H1 (cell line): ENCODE measurements around the gene ST14. TPM values are rescaled to one million over a fixed set of nuclear protein-coding genes. Genes with fewer than 3 reads are reported as not detected.

Source experiments
- CTCF ChIA-PET: fragments of 300-600 bp; sonication (Branson Sonifier 250); formaldehyde crosslinking; loops from one replicate; lab custom pipeline; 2021; ENCODE audit not compliant: partially characterized antibody; lab: Charles Lee
- POLR2A ChIA-PET: fragments of 300-600 bp; sonication (Branson Sonifier 250); formaldehyde crosslinking; loops from one replicate; lab custom pipeline; 2021; ENCODE audit warnings: inconsistent platforms; ENCODE audit not compliant: partially characterized antibody; lab: Charles Lee
- DNase-seq, 2 experiments: peaks; one replicate each; pipeline versions ENCODE4 v3.0.0 to v3.0.0-alpha.2; 2010 to 2022; ENCODE audit warnings: low spot score in 2 of 2, low read depth in 1 of 2, mixed read lengths in 1 of 2
- FAIRE-seq: peaks from 2 replicates; lab custom pipeline; 2011; peaks lifted over from hg19 to GRCh38; lab: Jason Lieb, UNC
- H2AFZ ChIP-seq: 2 replicates; pipeline ENCODE4 v1.8.1; 2012; ENCODE audit warnings: low read length, inconsistent platforms
- H2AK5ac ChIP-seq: 2 replicates; pipeline ENCODE4 v1.6.1; 2013; ENCODE audit warnings: low read depth, low read length
- H2BK120ac ChIP-seq: replicated peaks from 2 replicates; pipeline ENCODE3; 2013; ENCODE audit warnings: low read depth, low read length, inconsistent platforms
- H2BK12ac ChIP-seq: 2 replicates; pipeline ENCODE4 v1.6.1; 2013; ENCODE audit warnings: low read depth, low read length
- H2BK15ac ChIP-seq: 2 replicates; pipeline ENCODE4 v1.6.1; 2013; ENCODE audit warnings: low read length
- H2BK20ac ChIP-seq: 2 replicates; pipeline ENCODE4 v1.6.1; 2013; ENCODE audit warnings: low read length
- H2BK5ac ChIP-seq: 2 replicates; pipeline ENCODE4 v1.6.1; 2013; ENCODE audit warnings: low read depth, low read length
- H3K14ac ChIP-seq: 2 replicates; pipeline ENCODE4 v1.6.1; 2013; ENCODE audit warnings: inconsistent platforms; ENCODE audit not compliant: insufficient read length
- H3K18ac ChIP-seq: 2 replicates; pipeline ENCODE4 v1.6.1; 2013; ENCODE audit warnings: low read length; ENCODE audit errors: extremely low read depth
- H3K23ac ChIP-seq: 2 replicates; pipeline ENCODE4 v1.6.1; 2013; ENCODE audit warnings: inconsistent platforms; ENCODE audit not compliant: insufficient read length
- H3K23me2 ChIP-seq: 2 replicates; pipeline ENCODE4 v1.6.1; 2013; ENCODE audit warnings: low read depth, low read length
- H3K27ac ChIP-seq: 2 replicates; pipeline ENCODE4 v1.6.1; 2011; ENCODE audit warnings: low read depth, low read length, inconsistent platforms
- H3K27me3 ChIP-seq, 4 experiments: replicated peaks in 1 of 4; 1 replicate in 1 of 4; 2 replicates in 3 of 4; pipeline versions ENCODE4 v1.6.1 to v1.8.1; 2011 to 2013; ENCODE audit warnings: low read length in 3 of 4, mild to moderate bottlenecking in 3 of 4, inconsistent platforms in 2 of 4, mixed read lengths in 2 of 4, moderate library complexity in 1 of 4; ENCODE audit not compliant: control insufficient read depth in 3 of 4, insufficient read depth in 3 of 4; ENCODE audit errors: extremely low read depth in 1 of 4
- H3K36me3 ChIP-seq, 4 experiments: 2 replicates each; pipeline versions ENCODE4 v1.6.1 to v1.8.1; 2011 to 2013; ENCODE audit warnings: mild to moderate bottlenecking in 4 of 4, low read length in 3 of 4, moderate library complexity in 2 of 4, control low read depth in 1 of 4, inconsistent platforms in 1 of 4; ENCODE audit not compliant: insufficient read depth in 4 of 4, control insufficient read depth in 2 of 4
- H3K4ac ChIP-seq: replicated peaks from 2 replicates; pipeline ENCODE3; 2013; ENCODE audit warnings: low read length, low read depth, mixed read lengths, inconsistent platforms; ENCODE audit not compliant: insufficient read length
- H3K4me1 ChIP-seq, 4 experiments: replicated peaks in 1 of 4; 1 replicate in 1 of 4; 2 replicates in 3 of 4; pipeline versions ENCODE4 v1.6.1 to v1.8.1; 2011 to 2013; ENCODE audit warnings: low read length in 3 of 4, inconsistent platforms in 2 of 4, mixed read lengths in 1 of 4; ENCODE audit not compliant: insufficient read depth in 4 of 4, control insufficient read depth in 3 of 4
- H3K4me2 ChIP-seq, 2 experiments: 2 replicates each; pipeline versions ENCODE4 v1.6.1 to v1.8.1; 2011 to 2013; ENCODE audit warnings: low read depth in 2 of 2, low read length in 2 of 2, control low read depth in 1 of 2, inconsistent platforms in 1 of 2, mild to moderate bottlenecking in 1 of 2; ENCODE audit not compliant: insufficient read depth in 1 of 2
- H3K4me3 ChIP-seq, 4 experiments: fragments of 200-600, 300-600 bp in 1 of 4; sonication (generic), shearing (Covaris generic), sonication (Bioruptor Twin) in 1 of 4; 2 replicates each; pipeline versions ENCODE4 v1.5.1 to v1.8.1; 2011 to 2016; ENCODE audit warnings: low read length in 4 of 4, low read depth in 3 of 4, control low read depth in 2 of 4, inconsistent platforms in 2 of 4, mild to moderate bottlenecking in 2 of 4, mixed read lengths in 1 of 4, moderate library complexity in 1 of 4; ENCODE audit not compliant: insufficient read depth in 2 of 4; ENCODE audit errors: extremely low read depth in 1 of 4
- H3K56ac ChIP-seq: replicated peaks from 2 replicates; pipeline ENCODE3; 2013; ENCODE audit warnings: low read depth, mild to moderate bottlenecking, mixed read lengths, low read length, inconsistent platforms; ENCODE audit not compliant: insufficient read length
- H3K79me1 ChIP-seq: 2 replicates; pipeline ENCODE4 v1.6.1; 2013; ENCODE audit warnings: low read depth, low read length, control low read depth
- H3K79me2 ChIP-seq, 2 experiments: 2 replicates each; pipeline versions ENCODE4 v1.6.1 to v1.8.1; 2012 to 2013; ENCODE audit warnings: low read length in 2 of 2, mild to moderate bottlenecking in 2 of 2, inconsistent platforms in 1 of 2; ENCODE audit not compliant: insufficient read depth in 2 of 2, control insufficient read depth in 1 of 2
- H3K9ac ChIP-seq, 4 experiments: replicated peaks in 1 of 4; 1 replicate in 1 of 4; 2 replicates in 3 of 4; pipeline versions ENCODE4 v1.6.1 to v1.8.1; 2011 to 2013; ENCODE audit warnings: low read depth in 3 of 4, low read length in 3 of 4, control low read depth in 2 of 4, mild to moderate bottlenecking in 2 of 4, moderate library complexity in 2 of 4, inconsistent platforms in 1 of 4; ENCODE audit errors: extremely low read depth in 1 of 4
- H3K9me3 ChIP-seq, 2 experiments: 2 replicates each; pipeline versions ENCODE4 v1.6.1 to v1.8.1; 2012 to 2013; ENCODE audit warnings: mild to moderate bottlenecking in 2 of 2, moderate library complexity in 2 of 2, control low read depth in 1 of 2, inconsistent platforms in 1 of 2, low read depth in 1 of 2, low read length in 1 of 2, mixed read lengths in 1 of 2; ENCODE audit not compliant: insufficient read depth in 2 of 2
- H4K20me1 ChIP-seq, 2 experiments: replicated peaks in 1 of 2; 2 replicates each; pipeline versions ENCODE3 to v1.8.1; 2011 to 2013; ENCODE audit warnings: inconsistent platforms in 2 of 2, low read length in 2 of 2, mild to moderate bottlenecking in 1 of 2; ENCODE audit not compliant: insufficient read depth in 2 of 2, control insufficient read depth in 1 of 2
- H4K5ac ChIP-seq: 2 replicates; pipeline ENCODE4 v1.6.1; 2013; ENCODE audit warnings: low read length, low read depth, mixed read lengths, inconsistent platforms; ENCODE audit not compliant: insufficient read length
- H4K8ac ChIP-seq: 2 replicates; pipeline ENCODE4 v1.8.0; 2013; ENCODE audit warnings: mild to moderate bottlenecking, moderate library complexity, low read length, inconsistent platforms; ENCODE audit not compliant: insufficient read depth; ENCODE audit errors: extremely low read depth
- H4K91ac ChIP-seq: replicated peaks from 2 replicates; pipeline ENCODE3; 2013; ENCODE audit warnings: low read length, mixed read lengths, inconsistent platforms; ENCODE audit not compliant: insufficient read length
- BRCA1 ChIP-seq: IDR thresholded peaks from 2 replicates; pipeline ENCODE4 v1.6.1; 2012; ENCODE audit warnings: low read depth, low read length, improper control_type of control experiment
- KDM5A ChIP-seq: fragments of 200-600 bp; IDR thresholded peaks from 2 replicates; pipeline ENCODE4 v1.7.1; 2012; ENCODE audit warnings: mild to moderate bottlenecking, low read length, inconsistent platforms, mixed read lengths
- MAFK ChIP-seq: IDR thresholded peaks from 2 replicates; pipeline ENCODE4 v1.6.1; 2012; ENCODE audit warnings: low read depth, mild to moderate bottlenecking, improper control_type of control experiment, low read length
- NRF1 ChIP-seq: IDR thresholded peaks from 2 replicates; pipeline ENCODE4 v1.6.1; 2011; ENCODE audit warnings: mild to moderate bottlenecking, low read depth, low read length, improper control_type of control experiment
- POU5F1 ChIP-seq: IDR thresholded peaks from 2 replicates; pipeline ENCODE4 v1.6.1; 2011; ENCODE audit warnings: low read depth, mild to moderate bottlenecking, low read length, moderate library complexity
- RBBP5 ChIP-seq: IDR thresholded peaks from 2 replicates; pipeline ENCODE4 v1.7.1; 2012; ENCODE audit warnings: low read depth, mild to moderate bottlenecking, inconsistent platforms, low read length, moderate library complexity, borderline replicate concordance
- RFX5 ChIP-seq: IDR thresholded peaks from 2 replicates; pipeline ENCODE4 v1.6.1; 2011; ENCODE audit warnings: low read depth, low read length, improper control_type of control experiment, borderline replicate concordance
- SAP30 ChIP-seq: fragments of 300-600 bp; sonication (generic); IDR thresholded peaks from 2 replicates; pipeline ENCODE4 v1.7.1; 2012; ENCODE audit warnings: low read length, moderate library complexity, mild to moderate bottlenecking, inconsistent platforms; ENCODE audit not compliant: insufficient read depth, insufficient replicate concordance
- SP2 ChIP-seq: IDR thresholded peaks from 2 replicates; pipeline ENCODE4 v1.6.1; 2012; ENCODE audit warnings: mild to moderate bottlenecking, low read length, inconsistent platforms
- SUZ12 ChIP-seq: fragments of 200-600 bp; sonication (generic); IDR thresholded peaks from 2 replicates; pipeline ENCODE4 v1.6.1; 2012; ENCODE audit warnings: mild to moderate bottlenecking, inconsistent platforms, low read length, moderate library complexity, mixed read lengths
- TBP ChIP-seq: IDR thresholded peaks from 2 replicates; pipeline ENCODE4 v1.6.1; 2011; ENCODE audit warnings: low read depth, low read length, improper control_type of control experiment
- ZNF274 ChIP-seq: IDR thresholded peaks from 2 replicates; pipeline ENCODE4 v1.7.0; 2012; ENCODE audit warnings: low read length, borderline replicate concordance; ENCODE audit errors: extremely low read depth
- WGBS, 2 experiments: shearing (Covaris generic) in 1 of 2; methylation state at CpG; one replicate each; pipeline versions ENCODE4 v1.1.6 to v1.1.7; 2013 to 2015; ENCODE audit warnings: low lambda C conversion rate in 2 of 2, mixed read lengths in 2 of 2, inconsistent platforms in 1 of 2, low coverage in 1 of 2, missing lambda C conversion rate in 1 of 2; ENCODE audit not compliant: insufficient replicate concordance in 2 of 2, insufficient coverage in 1 of 2, insufficient read length in 1 of 2; ENCODE audit errors: extremely low coverage in 1 of 2, missing lambda C conversion rate in 1 of 2; 5-methylcytosine and 5-hydroxymethylcytosine counted together
- polyA plus RNA-seq, 7 experiments: library from polyadenylated mRNA; depleted of rRNA in 3 of 7; stranded (reverse) in 5 of 7; unstranded in 2 of 7; fragments of >200 nt in 5 of 7; fragments of 200-250 nt in 2 of 7; gene quantifications; 1 replicate in 5 of 7; 2 replicates in 1 of 7; 4 replicates in 1 of 7; pipeline versions ENCODE4 v1.2.1 to v1.2.3, GENCODE V29; 2011 to 2013; ENCODE audit warnings: missing spikeins in 2 of 7, mixed read lengths in 2 of 7
- total RNA-seq: library from RNA; stranded (reverse); fragmentation: NEBNext Ultra II Directional; extraction: Animal tissue kit (Norgen Biotek cat#: 25700); gene quantifications from 2 replicates; pipeline ENCODE4 v1.2.1, GENCODE V29; 2021
- TF ChIP-seq, protein P1 (sequence below): IDR thresholded peaks from 2 replicates; pipeline ENCODE4 v1.6.1; 2012; ENCODE audit warnings: inconsistent platforms
- TF ChIP-seq, protein P2 (sequence below): IDR thresholded peaks from 2 replicates; pipeline ENCODE4 v1.6.1; 2012; ENCODE audit warnings: inconsistent platforms

Gene ST14
- total and polyA plus RNA-seq, 2 of the 8 experiments (the other 6 are each of a cell fraction or from before 2014, with no cell fraction given) = 22.4 to 24.9 TPM

DNA sequence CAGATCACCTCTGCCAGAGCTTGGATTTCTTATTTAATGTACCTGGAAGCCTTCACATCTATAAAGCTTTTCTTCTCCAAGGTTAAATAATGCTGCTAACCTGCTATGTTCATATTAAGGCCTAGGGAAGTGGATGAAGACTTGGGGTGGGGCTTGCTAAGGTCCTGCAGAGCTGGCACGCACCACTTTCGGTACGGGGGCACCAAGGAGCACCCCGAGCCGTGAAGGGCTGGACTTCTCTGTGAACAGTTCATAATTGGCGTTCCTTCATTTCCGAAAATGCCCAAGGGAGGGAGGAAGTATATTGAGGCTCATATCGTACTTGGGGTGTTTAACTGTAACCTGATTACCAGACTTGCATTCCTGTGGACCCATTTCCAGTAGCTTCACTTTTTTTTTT lies 59.6 kb downstream of the ST14 start:
- DNase-seq (peak in 1 of 2 experiments; percentile 37), FAIRE-seq (no peak)
- no peak overlapping the region for H2BK12ac ChIP-seq
- H2AFZ ChIP-seq = no peak overlapping the region
- no peak overlapping the region for H3K27ac ChIP-seq
- no peaks in the 10 kb centered on the region for H3K27me3 ChIP-seq
- CTCF ChIA-PET = interaction anchor here (1.1 kb wide), 1 partner anchor 26 kb away, joined by 3 read pairs; no protein-coding TSS in a partner anchor
- no peak overlapping the region for H2AK5ac ChIP-seq
- H3K9ac ChIP-seq = no peak overlapping the region
- H3K79me1 ChIP-seq = no peaks in the 10 kb centered on the region
- H3K23me2 ChIP-seq = no peaks in the 10 kb centered on the region
- no peak overlapping the region for H3K56ac ChIP-seq
- WGBS, 2 experiments = 97% methylated on average over 8 of the region's 8 CpGs; no CpG with 5 or more reads in 1 of the 2 experiments
- H4K20me1 ChIP-seq = no peaks in the 10 kb centered on the region
- H3K4me3 ChIP-seq = no peak overlapping the region
- H4K5ac ChIP-seq = no peak overlapping the region
- H3K36me3 ChIP-seq = no peaks in the 10 kb centered on the region
- no peak overlapping the region for H4K8ac ChIP-seq
- H3K4me2 ChIP-seq = no peak overlapping the region
- no peaks in the 10 kb centered on the region for H3K79me2 ChIP-seq
- POLR2A ChIA-PET = interaction anchor here (0.6 to 3.3 kb wide), 4 partner anchors 8 to 179 kb away, joined by 3 to 13 read pairs (median 3); no protein-coding TSS in a partner anchor
- no peak overlapping the region for H3K14ac ChIP-seq
- H3K9me3 ChIP-seq = no peaks in the 10 kb centered on the region; a peak in 1 of 4 replicates
- H3K4ac ChIP-seq = no peak overlapping the region
- H4K91ac ChIP-seq = no peak overlapping the region
- no peak overlapping the region for H2BK120ac ChIP-seq
- H2BK15ac ChIP-seq = no peak overlapping the region
- H3K23ac ChIP-seq = no peak overlapping the region
- H3K4me1 ChIP-seq = peaks cover 0 to 12% (median 10%) of the 10 kb centered on the region in 4 experiments; a peak in 6 of 7 replicates
- H3K18ac ChIP-seq = no peak overlapping the region
- no peak overlapping the region for H2BK5ac ChIP-seq
- no peak overlapping the region for H2BK20ac ChIP-seq
- TF ChIP-seq TBP (no peak), ZNF274 (no peak), BRCA1 (no peak), SAP30 (no peak), POU5F1 (no peak), SUZ12 (no peak), SP2 (no peak), KDM5A (no peak), NRF1 (no peak), RFX5 (no peak), RBBP5 (no peak), MAFK (no peak)
- TF ChIP-seq, protein P1, sequence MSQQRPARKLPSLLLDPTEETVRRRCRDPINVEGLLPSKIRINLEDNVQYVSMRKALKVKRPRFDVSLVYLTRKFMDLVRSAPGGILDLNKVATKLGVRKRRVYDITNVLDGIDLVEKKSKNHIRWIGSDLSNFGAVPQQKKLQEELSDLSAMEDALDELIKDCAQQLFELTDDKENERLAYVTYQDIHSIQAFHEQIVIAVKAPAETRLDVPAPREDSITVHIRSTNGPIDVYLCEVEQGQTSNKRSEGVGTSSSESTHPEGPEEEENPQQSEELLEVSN = no peak
- TF ChIP-seq, protein P2, sequence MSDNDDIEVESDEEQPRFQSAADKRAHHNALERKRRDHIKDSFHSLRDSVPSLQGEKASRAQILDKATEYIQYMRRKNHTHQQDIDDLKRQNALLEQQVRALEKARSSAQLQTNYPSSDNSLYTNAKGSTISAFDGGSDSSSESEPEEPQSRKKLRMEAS = no peak
